GM12801 (cell line): ENCODE results near the gene GOLT1B.

Source experiments
- TF ChIP-seq, protein P1 (sequence below): IDR thresholded peaks from one replicate; pipeline ENCODE4 v1.5.1; 2011; ENCODE audit warnings: control low read depth; ENCODE audit not compliant: insufficient read length; ENCODE audit errors: extremely low read depth

GOLT1B gene

DNA sequence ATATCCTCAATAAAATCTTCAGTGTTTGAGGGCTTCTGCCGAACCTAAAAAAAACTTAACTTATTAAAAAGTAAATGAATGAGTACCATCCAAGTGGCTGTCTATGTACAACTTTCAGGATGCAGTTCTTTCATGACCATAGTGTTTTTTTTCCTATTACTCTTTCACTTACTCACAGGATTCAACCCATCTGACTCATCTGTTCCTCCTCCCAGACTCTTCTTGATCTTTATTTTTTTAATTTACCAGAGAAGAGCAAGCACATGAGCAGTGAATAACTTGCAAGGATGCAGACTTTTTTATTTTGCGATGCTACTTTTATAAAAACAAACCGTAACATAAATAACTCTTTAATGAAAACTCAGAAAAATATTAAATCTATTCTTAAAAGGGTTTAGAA is 24.6 kb upstream of the GOLT1B start:
- TF ChIP-seq, protein P1, sequence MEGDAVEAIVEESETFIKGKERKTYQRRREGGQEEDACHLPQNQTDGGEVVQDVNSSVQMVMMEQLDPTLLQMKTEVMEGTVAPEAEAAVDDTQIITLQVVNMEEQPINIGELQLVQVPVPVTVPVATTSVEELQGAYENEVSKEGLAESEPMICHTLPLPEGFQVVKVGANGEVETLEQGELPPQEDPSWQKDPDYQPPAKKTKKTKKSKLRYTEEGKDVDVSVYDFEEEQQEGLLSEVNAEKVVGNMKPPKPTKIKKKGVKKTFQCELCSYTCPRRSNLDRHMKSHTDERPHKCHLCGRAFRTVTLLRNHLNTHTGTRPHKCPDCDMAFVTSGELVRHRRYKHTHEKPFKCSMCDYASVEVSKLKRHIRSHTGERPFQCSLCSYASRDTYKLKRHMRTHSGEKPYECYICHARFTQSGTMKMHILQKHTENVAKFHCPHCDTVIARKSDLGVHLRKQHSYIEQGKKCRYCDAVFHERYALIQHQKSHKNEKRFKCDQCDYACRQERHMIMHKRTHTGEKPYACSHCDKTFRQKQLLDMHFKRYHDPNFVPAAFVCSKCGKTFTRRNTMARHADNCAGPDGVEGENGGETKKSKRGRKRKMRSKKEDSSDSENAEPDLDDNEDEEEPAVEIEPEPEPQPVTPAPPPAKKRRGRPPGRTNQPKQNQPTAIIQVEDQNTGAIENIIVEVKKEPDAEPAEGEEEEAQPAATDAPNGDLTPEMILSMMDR: no peak

DNA sequence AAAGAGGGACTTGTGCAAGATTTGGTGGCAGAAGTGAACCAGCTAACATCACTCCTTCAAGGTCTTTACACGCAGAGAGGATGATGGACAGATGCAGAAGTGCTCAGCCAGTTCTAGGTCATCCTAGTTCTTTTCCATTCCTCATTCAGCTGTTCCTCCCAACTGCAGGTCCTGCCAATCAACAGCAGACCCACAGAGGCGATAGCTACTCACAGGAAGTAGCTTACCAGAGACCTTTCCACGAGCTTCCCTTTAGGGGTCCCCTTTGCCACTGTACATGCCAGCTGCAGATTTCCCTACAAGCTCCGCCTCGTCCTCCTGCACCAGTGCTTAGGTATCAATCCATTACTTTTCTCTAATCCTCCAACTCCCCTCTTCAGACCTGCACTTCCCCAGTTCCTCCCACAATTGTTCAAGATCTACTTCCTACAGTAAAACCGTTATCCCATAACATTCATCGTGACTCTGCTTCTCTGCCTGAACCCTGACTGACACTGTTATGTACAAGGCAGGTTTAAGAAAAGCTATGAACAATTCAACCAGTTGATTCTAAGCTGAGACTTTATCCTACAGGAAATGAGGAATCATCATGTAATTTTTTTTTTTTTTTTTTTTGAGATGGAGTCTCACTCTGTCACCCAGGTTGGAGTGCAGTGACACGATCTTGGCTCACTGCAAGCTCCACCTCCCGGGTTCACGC is 22.7 kb upstream of the GOLT1B start:
- TF ChIP-seq, protein P1: no peak

DNA sequence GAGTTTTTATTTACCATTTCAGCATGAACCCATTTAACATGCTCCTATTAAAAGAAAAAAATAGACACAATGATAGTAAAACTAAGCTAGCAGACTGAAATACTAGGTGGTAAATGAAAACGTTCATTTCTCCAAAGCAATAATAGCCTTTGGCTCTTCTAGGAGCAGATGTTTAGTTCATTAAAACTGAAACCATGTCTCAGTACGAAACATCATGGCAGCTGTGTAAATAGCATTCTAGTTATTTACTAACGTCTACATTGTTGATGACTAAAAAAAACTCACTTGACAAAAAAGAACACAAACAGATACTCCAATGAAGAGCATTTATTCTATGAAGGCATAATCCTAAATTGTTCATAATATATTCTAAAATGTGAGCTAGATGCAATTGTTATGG is 18.1 kb upstream of the GOLT1B start:
- TF ChIP-seq, protein P1: no peak

DNA sequence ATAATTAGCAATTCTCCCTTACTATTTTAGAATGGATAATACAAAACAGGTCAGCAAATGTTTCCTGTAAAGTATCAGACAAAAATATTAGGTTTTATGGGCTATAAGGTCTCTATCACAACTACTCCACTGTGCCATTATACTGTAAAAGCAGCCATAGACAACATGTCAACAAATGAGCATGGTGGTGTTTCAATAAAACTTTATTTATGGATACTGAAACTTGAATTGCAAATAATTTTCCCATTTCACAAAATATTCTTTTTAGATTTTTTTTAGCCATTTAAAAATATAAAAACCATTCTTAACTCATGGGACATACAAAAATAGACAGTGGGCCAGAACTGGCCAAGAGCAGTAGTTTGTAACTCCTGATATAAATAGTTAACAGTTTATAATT is 15.6 kb upstream of the GOLT1B start:
- TF ChIP-seq, protein P1: no peak

DNA sequence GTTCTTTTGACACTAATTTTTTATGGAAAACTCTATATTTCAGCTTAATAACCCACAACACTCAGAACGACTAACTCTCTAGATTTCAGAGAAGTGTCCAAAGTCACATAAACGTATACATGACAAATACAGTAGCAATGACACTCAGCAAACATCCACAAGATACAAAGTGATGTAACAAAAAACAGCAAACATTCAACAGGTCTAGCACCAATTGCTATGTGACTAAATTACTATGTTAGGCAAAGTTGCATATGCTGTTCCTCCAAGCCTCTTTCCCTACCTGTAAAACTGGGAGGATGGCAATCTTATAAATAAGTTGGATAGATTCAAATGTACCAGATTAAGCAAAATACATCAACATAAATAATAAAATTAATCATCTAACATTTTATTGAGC is 1.8 kb upstream of the GOLT1B start:
- TF ChIP-seq, protein P1: no peak

DNA sequence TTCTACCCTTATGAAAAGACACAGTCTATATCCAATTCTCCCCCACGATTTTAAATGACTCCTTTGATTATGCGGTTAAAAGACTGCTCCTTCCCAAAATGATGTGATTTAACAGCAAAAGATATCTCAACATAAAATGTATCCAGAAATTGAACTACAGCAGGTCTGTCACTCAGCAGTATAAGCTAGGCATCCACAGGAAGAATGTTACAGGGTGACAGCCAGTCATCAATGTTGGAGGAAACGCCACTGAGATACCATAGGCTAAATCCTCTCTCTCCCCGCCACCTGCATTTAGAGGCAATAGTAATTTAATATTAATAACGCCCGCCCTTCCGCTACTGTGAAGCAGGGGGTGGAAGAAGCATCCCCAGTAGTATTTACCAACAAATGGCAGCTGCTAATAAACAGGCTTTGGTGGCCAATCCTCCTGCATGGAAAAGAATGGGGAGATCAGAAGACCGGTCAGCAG is 767 bp upstream of the GOLT1B start:
- TF ChIP-seq, protein P1: no peak

DNA sequence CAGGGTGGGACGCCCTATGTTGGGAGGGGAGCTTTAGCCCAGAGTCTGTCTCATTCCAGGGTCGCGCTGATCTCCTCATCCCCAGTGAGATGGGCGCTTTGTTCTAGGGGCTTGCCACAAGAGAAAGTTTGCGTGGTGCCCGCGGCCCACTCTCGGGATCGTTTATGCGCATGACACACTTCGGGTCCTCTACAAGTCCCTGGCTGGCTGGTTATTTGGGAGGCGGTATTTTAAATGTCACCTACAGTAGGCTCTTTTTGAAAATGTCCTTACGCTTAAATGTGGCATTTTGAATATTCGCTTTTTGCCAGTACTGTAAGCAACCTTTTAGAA is 541 bp downstream of the GOLT1B start:
- TF ChIP-seq, protein P1: no peak
